Ovary (tissue), 9 donors: ENCODE data around the gene ASB16. TPM values are rescaled to one million over a fixed set of nuclear protein-coding genes. Genes with fewer than 3 reads are reported as not detected.

Experiments used
- DNase-seq, 5 donors: peaks; one replicate each; pipeline ENCODE4 v3.0.0-alpha.2; 2019 to 2020
- H3K27ac ChIP-seq, 2 donors: fragments of 200-600 bp; one replicate each; pipeline versions ENCODE4 v1.5.1 to v1.8.0; 2019 to 2022
- H3K27me3 ChIP-seq: fragments of 200-600 bp; one replicate; pipeline ENCODE4 v1.8.0; 2022
- H3K36me3 ChIP-seq: fragments of 200-600 bp; sonication (generic); one replicate; pipeline ENCODE4 v1.5.1; 2019
- H3K4me1 ChIP-seq: one replicate; pipeline ENCODE4 v1.8.1; 2013; ENCODE audit warnings: mild to moderate bottlenecking, moderate library complexity; ENCODE audit not compliant: insufficient read depth
- H3K4me3 ChIP-seq: fragments of 200-600 bp; sonication (generic); one replicate; pipeline ENCODE4 v1.5.1; 2017
- H3K9me3 ChIP-seq, 2 donors: fragments of 200-600 bp in 1 of 2; sonication (generic) in 1 of 2; one replicate each; pipeline versions ENCODE4 v1.5.1 to v1.8.1; 2013 to 2019; ENCODE audit warnings: mild to moderate bottlenecking in 1 of 2, moderate library complexity in 1 of 2
- EP300 ChIP-seq: sonication (generic); formaldehyde crosslinking; IDR thresholded peaks from one replicate; pipeline ENCODE4 v1.6.1; 2017; ENCODE audit warnings: antibody characterized with exemption
- POLR2A ChIP-seq: fragments of 450-650 bp; IDR thresholded peaks from one replicate; pipeline ENCODE4 v1.6.1; 2017; ENCODE audit warnings: antibody characterized with exemption, mild to moderate bottlenecking, moderate library complexity
- WGBS, 3 donors: extraction: QIAGEN DNeasy Blood & Tissue Kit in 1 of 3; methylation state at CpG; one replicate each; pipeline versions ENCODE4 v1.1.5 to v1.1.7; 2013 to 2017; 5-methylcytosine and 5-hydroxymethylcytosine counted together
- intact Hi-C, 4 donors: fragments of 100-400 bp; cut with DNase I; formaldehyde crosslinking; loops; one replicate each; pipeline versions ENCODE4 v1.11.0 to v1.15.1; 2022 to 2023
- polyA plus RNA-seq, 2 donors: library from polyadenylated mRNA; stranded (reverse); fragments of 200-250 nt in 1 of 2; fragments of 350-450 nt in 1 of 2; fragmentation: Illumina TruSeq in 1 of 2; extraction: RNeasy Lipid Tissue Mini Kit (QIAGEN cat#74804) in 1 of 2; gene quantifications; one replicate each; pipeline ENCODE4 v1.2.3, GENCODE V29; 2013 to 2014
- total RNA-seq, 7 donors: library from RNA; depleted of rRNA in 2 of 7; stranded (reverse); fragments of >200 nt in 2 of 7; fragmentation: NEBNext Ultra II Directional in 3 of 7; extraction: Animal tissue kit (Norgen Biotek cat#: 25700) in 3 of 7; gene quantifications; one replicate each; pipeline versions ENCODE4 v1.1.0 to v1.2.4, GENCODE V29; 2016 to 2023
- TF ChIP-seq, protein P1 (sequence below), 3 donors: fragments of 450-650 bp in 2 of 3; fragments of 200-600 bp in 1 of 3; IDR thresholded peaks; one replicate each; pipeline versions ENCODE4 v1.5.1 to v1.8.0; 2016 to 2022; ENCODE audit warnings: antibody characterized with exemption in 3 of 3, mild to moderate bottlenecking in 1 of 3
- donor health status: DM: no; HTN: no; CAD: no; lungs with moderate emphysema.
- donor health status: DM: no; HTN: no; CAD: no.
- donor health status: Bipolar disorder and iron deficiency.
- donor health status: DM: yes; HTN: yes; CAD: no.
- donor health status: DM: no; HTN: no; CAD: no.
- donor health status: DM: yes; HTN: yes; CAD: no.

The ASB16 gene
- total and polyA plus RNA-seq, 9 donors: 0.10 to 1.8 (median 0.98) TPM; not detected in 1

GRCh38 chr17:44205962-44206824 lies 35.7 kb downstream of the ASB16 start:
- Histone ChIP-seq H3K27ac (no peak overlapping the region), H3K27me3 (no peaks in the 10 kb centered on the region), H3K4me1 (peaks cover 2% of the 10 kb centered on the region), H3K9me3 (no peaks in the 10 kb centered on the region), H3K4me3 (no peak overlapping the region), H3K36me3 (no peaks in the 10 kb centered on the region)
- no peak for DNase-seq
- 27 to 38% (median 36%) methylated on average over 13 of the region's 13 CpGs for WGBS, 3 donors
- intact Hi-C loops: loop anchor here in 1 of 4 donors (10.0 kb wide), 1 partner anchor 149 kb away; no protein-coding TSS in a partner anchor
- TF ChIP-seq EP300 (no peak), POLR2A (no peak)
- TF ChIP-seq, protein P1, sequence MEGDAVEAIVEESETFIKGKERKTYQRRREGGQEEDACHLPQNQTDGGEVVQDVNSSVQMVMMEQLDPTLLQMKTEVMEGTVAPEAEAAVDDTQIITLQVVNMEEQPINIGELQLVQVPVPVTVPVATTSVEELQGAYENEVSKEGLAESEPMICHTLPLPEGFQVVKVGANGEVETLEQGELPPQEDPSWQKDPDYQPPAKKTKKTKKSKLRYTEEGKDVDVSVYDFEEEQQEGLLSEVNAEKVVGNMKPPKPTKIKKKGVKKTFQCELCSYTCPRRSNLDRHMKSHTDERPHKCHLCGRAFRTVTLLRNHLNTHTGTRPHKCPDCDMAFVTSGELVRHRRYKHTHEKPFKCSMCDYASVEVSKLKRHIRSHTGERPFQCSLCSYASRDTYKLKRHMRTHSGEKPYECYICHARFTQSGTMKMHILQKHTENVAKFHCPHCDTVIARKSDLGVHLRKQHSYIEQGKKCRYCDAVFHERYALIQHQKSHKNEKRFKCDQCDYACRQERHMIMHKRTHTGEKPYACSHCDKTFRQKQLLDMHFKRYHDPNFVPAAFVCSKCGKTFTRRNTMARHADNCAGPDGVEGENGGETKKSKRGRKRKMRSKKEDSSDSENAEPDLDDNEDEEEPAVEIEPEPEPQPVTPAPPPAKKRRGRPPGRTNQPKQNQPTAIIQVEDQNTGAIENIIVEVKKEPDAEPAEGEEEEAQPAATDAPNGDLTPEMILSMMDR (IDR thresholded peaks at IDR 0.05): no peak

DNA sequence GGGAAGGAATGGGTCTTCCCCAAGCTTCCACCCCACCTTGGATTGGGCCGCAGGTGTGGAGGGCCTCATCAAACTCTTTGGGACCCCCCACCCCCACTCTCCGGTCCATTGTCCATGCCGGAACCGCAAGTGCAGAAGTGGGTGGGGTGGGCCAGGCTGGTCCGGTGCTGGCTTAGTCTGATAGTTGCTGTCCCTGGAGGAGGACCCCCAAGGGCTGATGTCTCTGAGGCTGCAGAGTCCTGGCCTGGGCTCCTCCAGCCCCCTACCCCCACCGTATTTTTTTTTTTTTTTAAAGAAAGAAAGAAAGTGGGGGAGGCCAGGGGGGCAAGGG lies 36.3 kb downstream of the ASB16 start:
- intact Hi-C loops: loop anchor here in 1 of 4 donors (10.0 kb wide), 1 partner anchor 148 kb away; no protein-coding TSS in a partner anchor

GRCh38 chr17:44207319-44207718 lies 36.8 kb downstream of the ASB16 start:
- Histone ChIP-seq H3K4me1 (peaks cover 2% of the 10 kb centered on the region), H3K4me3 (no peak overlapping the region), H3K36me3 (no peaks in the 10 kb centered on the region), H3K27me3 (no peaks in the 10 kb centered on the region), H3K9me3 (no peaks in the 10 kb centered on the region), H3K27ac (no peak overlapping the region)
- 80 to 85% (median 82%) methylated on average over 17 of the region's 17 CpGs for WGBS, 3 donors
- no peak for DNase-seq
- intact Hi-C loops: loop anchor here in 1 of 4 donors (10.0 kb wide), 1 partner anchor 147 kb away; no protein-coding TSS in a partner anchor
- TF ChIP-seq EP300 (no peak), POLR2A (no peak)
- TF ChIP-seq, protein P1 (IDR thresholded peaks at IDR 0.05): no peak

More for the DNA sequence above, 36.3 kb downstream of the ASB16 start:
- TF ChIP-seq POLR2A (no peak), EP300 (no peak)
- TF ChIP-seq, protein P1 (IDR thresholded peaks at IDR 0.05): no peak
- Histone ChIP-seq H3K4me1 (peaks cover 2% of the 10 kb centered on the region), H3K27me3 (no peaks in the 10 kb centered on the region), H3K27ac (no peak overlapping the region), H3K4me3 (no peak overlapping the region), H3K9me3 (no peaks in the 10 kb centered on the region), H3K36me3 (no peaks in the 10 kb centered on the region)
- DNase-seq: no peak
- WGBS, 3 donors: 73 to 89% (median 78%) methylated on average over 6 of the region's 6 CpGs

DNA sequence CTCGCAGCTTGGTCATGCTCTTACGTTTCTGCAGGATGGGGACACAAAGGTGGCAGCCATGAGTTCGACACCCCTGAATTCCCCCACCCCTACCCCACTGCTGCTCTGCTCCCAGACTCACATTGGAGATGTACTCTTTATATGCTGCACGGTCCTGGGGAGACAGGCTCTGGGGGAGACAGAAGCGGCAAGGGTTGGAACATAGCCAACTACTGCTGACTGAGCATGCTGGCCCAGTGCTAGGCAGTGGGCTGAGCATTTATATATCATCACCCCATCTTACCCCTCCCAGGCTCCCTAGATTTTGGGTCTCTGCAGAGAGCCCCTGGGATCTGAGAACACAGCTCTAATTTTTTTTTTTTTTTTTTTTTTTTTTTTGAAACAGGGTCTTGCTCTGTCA lies 37.2 kb downstream of the ASB16 start:
- Histone ChIP-seq H3K27me3 (no peaks in the 10 kb centered on the region), H3K36me3 (no peaks in the 10 kb centered on the region), H3K27ac (no peak overlapping the region), H3K4me3 (no peak overlapping the region), H3K4me1 (peaks cover 4% of the 10 kb centered on the region), H3K9me3 (no peaks in the 10 kb centered on the region)
- no peak for DNase-seq
- intact Hi-C loops: loop anchor here in 1 of 4 donors (10.0 kb wide), 1 partner anchor 147 kb away; no protein-coding TSS in a partner anchor
- no peak for TF ChIP-seq EP300
- TF ChIP-seq, protein P1 (IDR thresholded peaks at IDR 0.05): no peak
- TF ChIP-seq POLR2A: no peak
- WGBS, 3 donors: 79 to 87% (median 83%) methylated on average over 5 of the region's 5 CpGs
